Spleen (tissue), 7 donors: Measurements from ENCODE around the gene DGKH.

Experiments used
- CTCF ChIP-seq, 11 experiments: fragments of 200-600 bp in 7 of 11; fragments of 450-650 bp in 4 of 11; sonication (generic) in 4 of 11; IDR thresholded peaks in 8 of 11; conservative IDR thresholded peaks in 3 of 11; 1 replicate in 7 of 11; 2 replicates in 4 of 11; pipeline versions ENCODE4 v1.4.0 to v1.8.0; 2016 to 2021; ENCODE audit warnings: antibody characterized with exemption in 11 of 11, inconsistent platforms in 4 of 11, mild to moderate bottlenecking in 1 of 11
- POLR2A ChIP-seq, 3 donors: fragments of 450-650 bp; IDR thresholded peaks; one replicate each; pipeline ENCODE4 v1.5.1; 2017; ENCODE audit warnings: antibody characterized with exemption in 3 of 3, mild to moderate bottlenecking in 1 of 3
- POLR2AphosphoS5 ChIP-seq, 3 donors: sonication (generic); formaldehyde crosslinking; IDR thresholded peaks; one replicate each; pipeline ENCODE4 v1.5.1; 2017; ENCODE audit warnings: antibody characterized with exemption in 3 of 3
- donor health status: DM: no; HTN: no; CAD: no; lungs with moderate emphysema.
- donor health status: DM: no; HTN: no; CAD: no.
- donor health status: DM: no; HTN: no; CAD: no.

GRCh38 chr13:42075517-42075916 is 27.1 kb downstream of the DGKH start:
- no peak for TF ChIP-seq POLR2AphosphoS5 (IDR thresholded peaks at IDR 0.05)
- no peak for TF ChIP-seq CTCF (IDR thresholded peaks at IDR 0.05 in 8 of 11, conservative IDR thresholded peaks at IDR 0.05 in 3 of 11)
- TF ChIP-seq POLR2A (IDR thresholded peaks at IDR 0.05) = no peak
